ENCODE data around the gene POFUT1.

GRCh38 chr20:32240205-32240604 lies 32.5 kb downstream of the POFUT1 start:
- TF ChIP-seq CTCF (IDR thresholded peaks at IDR 0.05) (no peak), E2F4 (CRISPR knock-in tag; IDR thresholded peaks at IDR 0.05; ENCODE audit: borderline replicate concordance, low read depth) (no peak), ZNF138 (CRISPR knock-in tag; conservative IDR thresholded peaks at IDR 0.05) (no peak)
